GM19025 (cell line): Measurements from ENCODE around the gene LRRC3B.

ENCODE experiments used
- ATAC-seq: cut with Tn5 transposase; IDR thresholded peaks from one replicate; pipeline ENCODE4 v1.9.1; 2021; ENCODE audit warnings: mild to moderate bottlenecking, low read depth, moderate library complexity; ENCODE audit not compliant: unreplicated experiment

LRRC3B gene

DNA sequence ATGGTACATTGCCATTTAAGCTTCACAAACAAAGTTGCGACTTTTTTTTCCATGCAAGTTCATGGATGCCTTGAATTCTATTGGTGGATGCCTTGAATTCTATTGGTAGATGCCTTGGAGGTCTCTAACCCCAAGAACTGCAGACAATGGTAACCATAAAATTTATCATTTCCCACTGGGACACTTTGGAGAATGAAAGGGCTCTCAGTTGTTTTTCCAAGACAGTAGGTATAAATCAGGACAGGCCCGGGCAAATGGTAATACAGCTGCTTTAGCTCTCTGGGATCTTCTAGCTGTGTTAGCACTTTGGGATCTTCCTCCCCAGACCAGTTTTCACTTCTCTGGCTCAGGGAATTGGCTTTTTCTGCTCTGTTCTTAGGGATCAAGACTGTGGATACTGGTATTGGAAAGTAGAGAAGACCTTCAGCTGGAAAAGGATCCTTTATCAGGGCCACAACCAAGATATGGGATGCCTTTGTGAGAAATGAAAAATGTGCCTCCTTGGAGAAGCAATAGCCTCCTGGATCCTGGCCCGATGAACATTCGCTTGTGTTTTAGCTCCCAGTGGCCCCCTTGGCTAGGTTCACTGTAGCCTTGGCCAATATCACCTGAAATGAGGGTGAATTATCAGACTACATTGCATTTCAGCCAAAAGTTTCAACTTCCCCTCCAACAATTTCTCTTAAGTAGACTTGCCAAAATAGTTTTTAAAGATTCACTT is 8.3 kb downstream of the LRRC3B start:
- no peak for ATAC-seq

- no peak for ATAC-seq
Observed at GRCh38 chr3:26631390-26631738, 8.8 kb downstream of the LRRC3B start.

- no peak for ATAC-seq
Observed at GRCh38 chr3:26634601-26635000, 12.0 kb downstream of the LRRC3B start.

- ATAC-seq, result no peak
Observed at GRCh38 chr3:26636096-26636727, 13.6 kb downstream of the LRRC3B start.

- no peak for ATAC-seq
Observed at GRCh38 chr3:26637698-26638097, 15.1 kb downstream of the LRRC3B start.

DNA sequence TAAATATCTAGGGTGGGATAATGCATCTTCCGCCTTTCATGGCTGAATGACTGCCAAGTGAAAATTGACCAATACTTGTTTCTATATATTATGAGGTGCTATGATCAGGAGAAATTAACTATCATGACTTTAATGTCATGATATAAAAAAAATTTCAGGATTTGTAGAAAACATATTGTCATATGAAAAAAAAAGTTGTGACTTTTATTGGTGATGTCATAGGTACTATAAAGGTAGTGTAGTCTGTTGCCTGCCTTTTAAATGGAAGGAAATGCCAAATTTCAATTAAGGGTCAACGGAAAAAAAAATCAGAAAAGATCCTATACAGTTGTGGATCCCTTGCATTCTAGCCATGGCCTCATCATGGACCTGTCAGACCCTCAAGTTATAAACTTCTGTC is 15.5 kb downstream of the LRRC3B start:
- ATAC-seq, result no peak

DNA sequence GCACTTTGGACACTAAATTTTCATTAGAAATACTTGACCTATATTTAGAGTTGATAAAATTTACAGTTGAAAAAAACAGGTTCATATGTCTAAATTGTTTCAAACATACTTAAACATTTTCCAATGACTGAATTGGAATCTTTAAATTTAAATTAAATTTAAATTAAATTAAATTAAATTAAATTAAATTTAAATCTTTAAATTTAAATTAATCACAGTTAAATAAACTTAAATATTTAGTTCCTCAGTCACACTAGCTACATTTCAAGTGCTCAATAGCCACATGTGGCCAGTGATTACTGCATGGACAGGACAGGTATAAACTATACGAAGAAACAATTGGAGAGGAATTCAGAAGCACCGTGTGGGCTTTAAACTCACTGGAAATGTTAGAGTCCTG is 16.8 kb downstream of the LRRC3B start:
- ATAC-seq, result no peak

- no peak for ATAC-seq
Observed at GRCh38 chr3:26647078-26647477, 24.5 kb downstream of the LRRC3B start.

GRCh38 chr3:26648461-26648860 is 25.9 kb downstream of the LRRC3B start:
- no peak for ATAC-seq

DNA sequence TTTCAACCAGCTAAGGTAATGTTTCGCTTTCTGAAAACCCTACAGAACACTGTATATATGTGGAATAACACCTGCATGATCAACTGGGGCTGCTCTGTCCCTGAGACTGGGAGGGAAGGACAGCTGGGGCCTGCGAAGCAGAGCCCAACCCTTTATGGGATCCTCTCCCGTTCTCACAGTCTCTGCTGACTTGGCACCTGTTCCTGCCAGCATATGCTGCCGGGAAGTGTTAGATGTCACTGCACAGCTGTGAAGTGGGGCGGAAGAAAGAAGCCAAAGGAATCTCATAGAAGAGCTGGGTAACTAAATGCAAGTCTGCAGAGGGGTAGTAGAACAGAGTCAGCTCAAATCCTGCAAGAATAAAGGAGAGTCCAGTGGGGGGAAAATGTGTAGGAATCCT is 29.6 kb downstream of the LRRC3B start:
- no peak for ATAC-seq

- ATAC-seq, result no peak
Observed at GRCh38 chr3:26653811-26654425, 31.3 kb downstream of the LRRC3B start.

- ATAC-seq, result no peak
Observed at GRCh38 chr3:26655231-26655630, 32.7 kb downstream of the LRRC3B start.

- ATAC-seq, result no peak
Observed at GRCh38 chr3:26657348-26657976, 34.9 kb downstream of the LRRC3B start.

GRCh38 chr3:26668171-26668570 is 45.6 kb downstream of the LRRC3B start:
- ATAC-seq, result no peak

GRCh38 chr3:26668696-26669095 is 46.1 kb downstream of the LRRC3B start:
- no peak for ATAC-seq

DNA sequence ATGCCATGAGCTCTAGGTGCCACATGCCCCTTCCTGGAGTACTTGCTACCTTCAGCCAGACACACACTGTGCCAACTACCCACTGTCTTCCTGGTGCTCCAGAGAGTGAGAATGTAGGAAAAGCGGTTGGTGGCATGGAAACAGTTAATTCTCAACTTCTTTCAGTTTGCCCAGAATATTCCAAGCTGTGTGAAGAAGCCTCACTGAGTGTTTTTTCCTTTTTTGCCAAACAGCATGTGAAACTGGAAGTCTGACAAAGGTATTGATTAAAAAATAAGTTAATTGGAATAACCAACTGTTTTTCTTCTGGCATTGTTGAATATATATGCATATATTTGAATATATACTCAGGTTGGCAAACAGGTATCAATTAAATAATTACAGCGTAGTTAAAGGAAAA is 52.8 kb downstream of the LRRC3B start:
- ATAC-seq, result no peak

DNA sequence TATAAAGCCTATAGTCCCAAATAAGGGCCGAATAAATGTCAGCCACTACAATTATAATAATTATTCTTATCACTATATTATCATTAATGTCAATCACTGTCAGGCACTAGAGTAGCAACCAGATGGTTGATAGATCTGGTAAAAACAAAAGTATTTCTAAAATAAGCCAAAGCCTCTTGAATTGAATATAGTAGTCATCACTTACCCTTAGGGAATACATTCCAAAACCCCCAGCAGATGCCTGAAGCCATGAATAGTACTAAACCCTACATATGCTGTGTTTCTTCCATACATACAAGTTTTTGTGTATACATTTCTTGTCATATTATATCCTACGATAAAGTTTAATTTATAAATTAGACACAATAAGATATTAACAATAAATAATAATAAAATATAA is 59.1 kb downstream of the LRRC3B start:
- no peak for ATAC-seq

- ATAC-seq, result no peak
Observed at GRCh38 chr3:26682406-26682805, 59.8 kb downstream of the LRRC3B start.

DNA sequence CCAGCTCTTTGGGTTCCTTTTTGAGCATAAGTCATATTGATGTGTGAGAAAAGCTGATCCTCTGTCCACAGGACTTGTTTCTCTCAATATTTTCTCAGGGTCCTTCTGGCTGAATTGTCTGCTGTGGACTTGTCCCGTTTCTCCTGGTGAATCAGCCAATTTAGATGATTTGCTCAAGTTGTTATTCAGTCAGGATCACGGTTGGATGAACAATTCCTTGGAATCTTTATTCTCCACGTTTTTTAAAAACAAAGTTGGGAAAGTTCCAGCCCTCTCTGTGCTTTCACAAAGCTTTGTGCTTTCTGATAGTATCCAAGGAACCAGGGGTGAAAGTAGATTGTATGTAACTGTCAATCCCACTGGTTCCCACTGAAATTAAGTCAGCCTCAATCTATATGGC is 61.3 kb downstream of the LRRC3B start:
- no peak for ATAC-seq

DNA sequence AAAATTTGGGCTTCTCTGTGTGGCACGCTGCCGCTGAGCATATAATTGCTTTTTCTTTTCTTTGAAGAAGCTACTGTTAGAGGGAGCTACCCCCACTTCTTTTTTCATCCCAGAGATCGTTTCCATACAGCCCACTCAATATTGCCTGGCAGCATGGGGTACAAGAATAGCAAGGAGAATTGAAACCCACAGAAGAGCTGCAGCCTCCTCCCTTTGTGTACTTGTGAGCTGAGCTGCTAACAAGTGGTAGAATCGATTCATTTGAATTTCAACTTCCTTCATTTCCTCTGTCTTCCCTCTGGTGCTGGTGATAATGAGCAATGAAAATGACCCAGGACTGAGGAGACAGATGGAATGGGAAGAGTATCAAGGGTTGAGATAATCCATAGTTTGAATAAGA is 64.9 kb downstream of the LRRC3B start:
- no peak for ATAC-seq

- no peak for ATAC-seq
Observed at GRCh38 chr3:26699553-26699952, 77.0 kb downstream of the LRRC3B start.

- no peak for ATAC-seq
Observed at GRCh38 chr3:26703519-26703918, 80.9 kb downstream of the LRRC3B start.
